ENCODE data around the gene MDH1B. TPM values are rescaled to one million over a fixed set of nuclear protein-coding genes. Genes with fewer than 3 reads are reported as not detected.

The MDH1B gene
- total RNA-seq, 1 donor from 2014 or later = 1.8 TPM

- TF ChIP-seq, protein P1, sequence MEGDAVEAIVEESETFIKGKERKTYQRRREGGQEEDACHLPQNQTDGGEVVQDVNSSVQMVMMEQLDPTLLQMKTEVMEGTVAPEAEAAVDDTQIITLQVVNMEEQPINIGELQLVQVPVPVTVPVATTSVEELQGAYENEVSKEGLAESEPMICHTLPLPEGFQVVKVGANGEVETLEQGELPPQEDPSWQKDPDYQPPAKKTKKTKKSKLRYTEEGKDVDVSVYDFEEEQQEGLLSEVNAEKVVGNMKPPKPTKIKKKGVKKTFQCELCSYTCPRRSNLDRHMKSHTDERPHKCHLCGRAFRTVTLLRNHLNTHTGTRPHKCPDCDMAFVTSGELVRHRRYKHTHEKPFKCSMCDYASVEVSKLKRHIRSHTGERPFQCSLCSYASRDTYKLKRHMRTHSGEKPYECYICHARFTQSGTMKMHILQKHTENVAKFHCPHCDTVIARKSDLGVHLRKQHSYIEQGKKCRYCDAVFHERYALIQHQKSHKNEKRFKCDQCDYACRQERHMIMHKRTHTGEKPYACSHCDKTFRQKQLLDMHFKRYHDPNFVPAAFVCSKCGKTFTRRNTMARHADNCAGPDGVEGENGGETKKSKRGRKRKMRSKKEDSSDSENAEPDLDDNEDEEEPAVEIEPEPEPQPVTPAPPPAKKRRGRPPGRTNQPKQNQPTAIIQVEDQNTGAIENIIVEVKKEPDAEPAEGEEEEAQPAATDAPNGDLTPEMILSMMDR (IDR thresholded peaks at IDR 0.05; ENCODE audit: insufficient read depth, low read length, poor library complexity, severe bottlenecking) = no peak
- Histone ChIP-seq H3K36me3 (ENCODE audit: control insufficient read depth, insufficient read depth, low read length) (no peaks in the 10 kb centered on the region), H3K4me3 (ENCODE audit: low read depth, low read length) (no peak overlapping the region), H3K27me3 (ENCODE audit: control insufficient read depth, insufficient read depth, low read length) (no peaks in the 10 kb centered on the region)
- no peak for DNase-seq (ENCODE audit: low read depth)
Observed at GRCh38 chr2:206802654-206803514, 37.8 kb upstream of the MDH1B start.

- H3K4me3 ChIP-seq (ENCODE audit: low read depth, low read length) = no peak overlapping the region
- DNase-seq (ENCODE audit: low read depth) = no peak
- no peaks in the 10 kb centered on the region for H3K36me3 ChIP-seq (ENCODE audit: control insufficient read depth, insufficient read depth, low read length)
- TF ChIP-seq, protein P1 (IDR thresholded peaks at IDR 0.05; ENCODE audit: insufficient read depth, low read length, poor library complexity, severe bottlenecking) = no peak
- no peaks in the 10 kb centered on the region for H3K27me3 ChIP-seq (ENCODE audit: control insufficient read depth, insufficient read depth, low read length)
Observed at GRCh38 chr2:206801418-206802189, 36.5 kb upstream of the MDH1B start.

DNA sequence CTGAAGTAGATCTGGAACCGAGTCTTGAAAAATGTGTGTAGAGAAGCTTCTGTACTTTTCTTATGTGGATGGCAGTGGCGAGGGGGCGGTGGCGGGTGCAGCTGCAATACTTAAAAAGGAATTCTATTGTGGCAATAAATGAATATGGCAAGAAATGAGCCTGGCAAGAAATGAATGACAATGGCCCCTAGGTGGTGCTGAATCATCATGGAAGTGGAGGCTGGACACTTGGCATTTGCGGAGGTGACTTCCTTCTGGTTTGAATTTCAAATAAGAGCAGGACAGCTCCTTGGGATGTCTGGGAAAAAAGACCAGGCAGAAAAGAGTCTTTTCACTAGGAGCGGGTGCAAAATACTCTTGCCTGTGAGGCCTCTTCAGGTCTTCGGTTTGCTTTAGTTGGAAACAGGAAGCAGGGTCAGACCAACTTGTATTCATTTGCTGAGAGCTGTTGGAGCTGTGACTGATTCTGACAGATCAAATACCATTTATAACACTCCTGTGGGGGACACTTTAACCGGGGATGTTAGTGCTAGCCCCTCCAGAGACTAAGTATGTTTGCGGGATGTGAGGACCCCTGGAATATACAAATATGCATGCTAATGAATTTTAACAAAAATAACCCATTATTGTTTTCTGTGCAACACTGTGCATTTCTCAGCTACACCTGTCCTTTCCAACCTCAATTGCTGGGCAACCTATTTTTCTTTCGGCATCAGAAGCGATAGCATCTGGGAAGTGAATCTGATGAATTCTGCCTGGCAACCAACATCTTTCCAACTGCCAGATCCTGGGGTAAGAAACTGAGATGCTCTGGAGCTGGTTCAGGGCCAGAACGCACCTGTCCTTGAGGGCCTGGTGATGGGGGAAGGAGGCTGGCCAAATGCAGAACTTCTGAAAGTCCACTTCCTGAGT is 35.6 kb upstream of the MDH1B start:
- peak; percentile 29 for DNase-seq (ENCODE audit: low read depth)
- TF ChIP-seq, protein P1 (IDR thresholded peaks at IDR 0.05; ENCODE audit: insufficient read depth, low read length, poor library complexity, severe bottlenecking) = peak; percentile 68

DNA sequence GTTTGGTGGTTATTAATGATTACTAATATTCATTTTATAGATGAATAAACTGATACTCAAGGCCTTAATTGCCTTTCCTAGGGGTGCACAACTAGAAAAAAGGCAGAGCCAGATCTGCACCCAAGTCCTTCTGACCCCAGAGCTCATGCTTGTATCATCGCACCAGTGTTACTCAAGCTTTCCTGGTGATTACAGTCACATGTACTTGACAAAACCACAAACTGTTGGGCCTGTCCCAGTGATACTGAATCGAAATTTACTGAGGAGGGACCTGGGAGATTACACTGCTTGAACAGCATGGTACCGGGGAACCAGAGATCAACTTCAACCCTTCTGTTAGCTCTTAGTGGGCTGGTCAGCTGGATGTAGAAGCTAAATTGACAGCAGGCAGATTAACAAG is 34.0 kb upstream of the MDH1B start:
- Histone ChIP-seq H3K36me3 (ENCODE audit: control insufficient read depth, insufficient read depth, low read length) (no peaks in the 10 kb centered on the region), H3K4me3 (ENCODE audit: low read depth, low read length) (no peak overlapping the region), H3K27me3 (ENCODE audit: control insufficient read depth, insufficient read depth, low read length) (no peaks in the 10 kb centered on the region)
- no peak for DNase-seq (ENCODE audit: low read depth)
- TF ChIP-seq, protein P1 (IDR thresholded peaks at IDR 0.05; ENCODE audit: insufficient read depth, low read length, poor library complexity, severe bottlenecking) = no peak

More for the DNA sequence above, 35.6 kb upstream of the MDH1B start:
- Histone ChIP-seq H3K4me3 (ENCODE audit: low read depth, low read length) (no peak overlapping the region), H3K36me3 (ENCODE audit: control insufficient read depth, insufficient read depth, low read length) (no peaks in the 10 kb centered on the region), H3K27me3 (ENCODE audit: control insufficient read depth, insufficient read depth, low read length) (no peaks in the 10 kb centered on the region)

DNA sequence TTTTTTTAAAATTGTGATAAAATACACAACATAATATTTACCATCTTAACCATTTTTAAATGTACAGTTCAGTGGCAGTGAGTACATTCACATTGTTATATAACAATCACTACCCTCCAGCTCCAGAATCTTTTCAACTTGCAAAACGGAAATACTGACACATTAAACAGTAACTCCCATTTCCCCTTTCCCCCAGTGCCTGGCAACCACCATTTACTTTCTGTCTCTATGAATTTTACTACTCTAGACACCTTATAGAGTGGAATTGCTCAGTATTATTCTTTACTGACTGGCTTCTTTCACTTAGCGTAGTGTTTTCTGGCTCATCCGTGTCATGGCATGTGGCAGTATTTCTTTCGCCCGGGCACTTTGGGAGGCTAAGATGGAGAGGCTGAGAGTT is 32.9 kb upstream of the MDH1B start:
- Histone ChIP-seq H3K27me3 (ENCODE audit: control insufficient read depth, insufficient read depth, low read length) (no peaks in the 10 kb centered on the region), H3K36me3 (ENCODE audit: control insufficient read depth, insufficient read depth, low read length) (no peaks in the 10 kb centered on the region), H3K4me3 (ENCODE audit: low read depth, low read length) (no peak overlapping the region)
- DNase-seq (ENCODE audit: low read depth) = no peak
- TF ChIP-seq, protein P1 (IDR thresholded peaks at IDR 0.05; ENCODE audit: insufficient read depth, low read length, poor library complexity, severe bottlenecking) = no peak
